HEK293 (cell line): ENCODE results near the gene RAB9B.

Experiments
- CTCF ChIA-PET: fragments of 350-600 bp; formaldehyde crosslinking; extraction: SDS; loops from one replicate; lab custom pipeline; 2021; ENCODE audit warnings: antibody characterized with exemption; lab: Yijun Ruan, JAX
- POLR2A ChIA-PET: fragments of 300-600 bp; formaldehyde crosslinking; extraction: SDS; loops from one replicate; lab custom pipeline; 2020; ENCODE audit warnings: antibody characterized with exemption, inconsistent platforms; lab: Yijun Ruan, JAX
- H3K27ac ChIP-seq: fragments of 200-500 bp; sonication (Bioruptor generic); 2 replicates; pipeline ENCODE4 v1.5.1; 2014; ENCODE audit warnings: low read depth, low read length, control low read depth, inconsistent platforms; ENCODE audit errors: extremely low read depth
- H3K36me3 ChIP-seq, 2 experiments: fragments of 200-500 bp in 1 of 2; sonication (Bioruptor generic) in 1 of 2; 1 replicate in 1 of 2; 2 replicates in 1 of 2; pipeline ENCODE4 v1.5.1; 2014 to 2017; ENCODE audit warnings: inconsistent platforms in 2 of 2, low read length in 2 of 2; ENCODE audit not compliant: control insufficient read depth in 2 of 2, insufficient read depth in 1 of 2
- H3K4me1 ChIP-seq: fragments of 200-500 bp; sonication (Bioruptor generic); 2 replicates; pipeline ENCODE4 v1.5.1; 2014; ENCODE audit warnings: mild to moderate bottlenecking, low read length, inconsistent platforms; ENCODE audit not compliant: control insufficient read depth, insufficient read depth
- H3K4me3 ChIP-seq: 2 replicates; pipeline ENCODE4 v1.5.1; 2011; ENCODE audit warnings: low read depth, mild to moderate bottlenecking, control low read depth, low read length, moderate library complexity
- H3K9me3 ChIP-seq: fragments of 200-500 bp; sonication (Bioruptor generic); 2 replicates; pipeline ENCODE4 v1.5.1; 2014; ENCODE audit warnings: low read depth, low read length, inconsistent platforms; ENCODE audit not compliant: control insufficient read depth, insufficient read depth
- ATF2 ChIP-seq: fragments of 450-650 bp; formaldehyde crosslinking; IDR thresholded peaks from 2 replicates; pipeline ENCODE4 v1.5.1; 2016; ENCODE audit warnings: missing biosample characterization, missing genetic modification characterization, low read depth
- BCL11A ChIP-seq: fragments of 450-650 bp; formaldehyde crosslinking; IDR thresholded peaks from 2 replicates; pipeline ENCODE4 v1.5.1; 2016; ENCODE audit warnings: low read depth, missing biosample characterization, missing genetic modification characterization
- INSM2 ChIP-seq: fragments of 450-650 bp; formaldehyde crosslinking; IDR thresholded peaks from 2 replicates; pipeline ENCODE4 v1.5.1; 2016; ENCODE audit warnings: missing biosample characterization, missing genetic modification characterization
- KLF7 ChIP-seq: fragments of 450-650 bp; formaldehyde crosslinking; IDR thresholded peaks from 2 replicates; pipeline ENCODE4 v1.5.1; 2016; ENCODE audit warnings: missing biosample characterization, missing genetic modification characterization, borderline replicate concordance
- SP3 ChIP-seq: fragments of 450-650 bp; formaldehyde crosslinking; IDR thresholded peaks from 2 replicates; pipeline ENCODE4 v1.5.1; 2016; ENCODE audit warnings: missing biosample characterization, missing genetic modification characterization
- ZBTB1 ChIP-seq: fragments of 450-650 bp; formaldehyde crosslinking; IDR thresholded peaks from 2 replicates; pipeline ENCODE4 v1.5.1; 2016; ENCODE audit warnings: missing biosample characterization, missing genetic modification characterization
- ZEB2 ChIP-seq: fragments of 450-650 bp; formaldehyde crosslinking; IDR thresholded peaks from 2 replicates; pipeline ENCODE4 v1.5.1; 2016; ENCODE audit warnings: missing biosample characterization, missing genetic modification characterization
- ZFHX2 ChIP-seq: fragments of 450-650 bp; formaldehyde crosslinking; conservative IDR thresholded peaks from 2 replicates; pipeline ENCODE4 v1.5.1; 2016; ENCODE audit warnings: missing biosample characterization, missing genetic modification characterization
- ZNF140 ChIP-seq: fragments of 450-650 bp; formaldehyde crosslinking; IDR thresholded peaks from 2 replicates; pipeline ENCODE4 v1.5.1; 2016; ENCODE audit warnings: missing biosample characterization, missing genetic modification characterization
- ZNF174 ChIP-seq: fragments of 450-650 bp; formaldehyde crosslinking; IDR thresholded peaks from 2 replicates; pipeline ENCODE4 v1.5.0; 2017; ENCODE audit warnings: missing biosample characterization, mild to moderate bottlenecking, missing genetic modification characterization
- ZNF175 ChIP-seq: fragments of 450-650 bp; formaldehyde crosslinking; IDR thresholded peaks from 2 replicates; pipeline ENCODE4 v1.5.1; 2016; ENCODE audit warnings: missing biosample characterization, missing genetic modification characterization
- ZNF184 ChIP-seq: fragments of 450-650 bp; IDR thresholded peaks from 2 replicates; pipeline ENCODE4 v1.5.1; 2018; ENCODE audit warnings: missing biosample characterization, mild to moderate bottlenecking, missing genetic modification characterization
- ZNF202 ChIP-seq: fragments of 450-650 bp; formaldehyde crosslinking; IDR thresholded peaks from 2 replicates; pipeline ENCODE4 v1.5.1; 2016; ENCODE audit warnings: missing biosample characterization, missing genetic modification characterization, borderline replicate concordance
- ZNF280C ChIP-seq: fragments of 450-650 bp; formaldehyde crosslinking; IDR thresholded peaks from 2 replicates; pipeline ENCODE4 v1.5.1; 2016; ENCODE audit warnings: missing biosample characterization, missing genetic modification characterization
- ZNF362 ChIP-seq: fragments of 450-650 bp; formaldehyde crosslinking; IDR thresholded peaks from 2 replicates; pipeline ENCODE4 v1.5.1; 2016; ENCODE audit warnings: missing biosample characterization, missing genetic modification characterization
- ZNF518A ChIP-seq: fragments of 450-650 bp; formaldehyde crosslinking; conservative IDR thresholded peaks from 2 replicates; pipeline ENCODE4 v1.5.1; 2016; ENCODE audit warnings: low read depth, missing biosample characterization, missing genetic modification characterization
- ZNF600 ChIP-seq: fragments of 450-650 bp; formaldehyde crosslinking; IDR thresholded peaks from 2 replicates; pipeline ENCODE4 v1.5.1; 2016; ENCODE audit warnings: missing biosample characterization, missing genetic modification characterization
- ZNF664 ChIP-seq: fragments of 450-650 bp; formaldehyde crosslinking; IDR thresholded peaks from 2 replicates; pipeline ENCODE4 v1.5.1; 2016; ENCODE audit warnings: missing biosample characterization, missing genetic modification characterization
- ZNF777 ChIP-seq: fragments of 450-650 bp; formaldehyde crosslinking; IDR thresholded peaks from 2 replicates; pipeline ENCODE4 v1.5.1; 2017; ENCODE audit warnings: missing biosample characterization, missing genetic modification characterization, borderline replicate concordance

Gene RAB9B

GRCh38 chrX:103781706-103782105 is 50.4 kb downstream of the RAB9B start (continued):
- TF ChIP-seq ATF2 (tag by site-specific recombination) = no peak
- no peak for TF ChIP-seq ZNF518A (tag by site-specific recombination)

GRCh38 chrX:103781062-103781402 is 51.0 kb downstream of the RAB9B start:
- Histone ChIP-seq H3K27ac (no peak overlapping the region), H3K36me3 (no peaks in the 10 kb centered on the region), H3K4me1 (no peaks in the 10 kb centered on the region), H3K9me3 (no peaks in the 10 kb centered on the region), H3K4me3 (no peak overlapping the region)
- ChIA-PET CTCF (interaction anchor here (0.6 to 0.7 kb wide), 2 partner anchors 11 to 128 kb away, joined by 3 read pairs; no protein-coding TSS in a partner anchor), POLR2A (no interaction called here)
- TF ChIP-seq BCL11A (tag by site-specific recombination) (no peak), ZNF140 (tag by site-specific recombination) (no peak), ZNF184 (tag by site-specific recombination) (no peak), ZNF202 (tag by site-specific recombination) (no peak), ZFHX2 (no peak), ZNF777 (tag by site-specific recombination) (no peak), ZEB2 (no peak)
- TF ChIP-seq, all 188 proteins: peak for 0

- CTCF ChIA-PET = interaction anchor here (0.6 kb wide), 1 partner anchor 12 kb away, joined by 3 read pairs; no protein-coding TSS in a partner anchor
- Histone ChIP-seq H3K36me3 (no peaks in the 10 kb centered on the region), H3K4me1 (no peaks in the 10 kb centered on the region)
- no peak for TF ChIP-seq ZNF175 (tag by site-specific recombination)
- no peak for TF ChIP-seq ZBTB1 (tag by site-specific recombination)
- TF ChIP-seq ZNF664 (tag by site-specific recombination) = no peak
- no peak for TF ChIP-seq ZNF362
- no peak for TF ChIP-seq KLF7
- no peak for TF ChIP-seq SP3 (tag by site-specific recombination)
- TF ChIP-seq ZNF280C = no peak
- no peak for TF ChIP-seq ZNF174 (tag by site-specific recombination)
- no peak for TF ChIP-seq ATF2 (tag by site-specific recombination)
- TF ChIP-seq ZNF600 (tag by site-specific recombination) = no peak
- no peak for TF ChIP-seq INSM2 (tag by site-specific recombination)
Measured at GRCh38 chrX:103780336-103781061, 51.6 kb downstream of the RAB9B start.

More at GRCh38 chrX:103780336-103781061, 51.6 kb downstream of the RAB9B start:
- no peaks in the 10 kb centered on the region for H3K9me3 ChIP-seq
- H3K4me3 ChIP-seq = no peak overlapping the region
- POLR2A ChIA-PET = no interaction called here
- no peak overlapping the region for H3K27ac ChIP-seq
